GM18520 (cell line): ENCODE data around the gene POM121.
"Not testable (repeated sequence)": the region's sequence is repeated elsewhere in the genome, so short reads cannot be mapped to it uniquely, and the experiment has no call there.

Source experiments
- ATAC-seq: cut with Tn5 transposase; IDR thresholded peaks from one replicate; pipeline ENCODE4 v1.9.1; 2021; ENCODE audit not compliant: unreplicated experiment

The POM121 gene

DNA sequence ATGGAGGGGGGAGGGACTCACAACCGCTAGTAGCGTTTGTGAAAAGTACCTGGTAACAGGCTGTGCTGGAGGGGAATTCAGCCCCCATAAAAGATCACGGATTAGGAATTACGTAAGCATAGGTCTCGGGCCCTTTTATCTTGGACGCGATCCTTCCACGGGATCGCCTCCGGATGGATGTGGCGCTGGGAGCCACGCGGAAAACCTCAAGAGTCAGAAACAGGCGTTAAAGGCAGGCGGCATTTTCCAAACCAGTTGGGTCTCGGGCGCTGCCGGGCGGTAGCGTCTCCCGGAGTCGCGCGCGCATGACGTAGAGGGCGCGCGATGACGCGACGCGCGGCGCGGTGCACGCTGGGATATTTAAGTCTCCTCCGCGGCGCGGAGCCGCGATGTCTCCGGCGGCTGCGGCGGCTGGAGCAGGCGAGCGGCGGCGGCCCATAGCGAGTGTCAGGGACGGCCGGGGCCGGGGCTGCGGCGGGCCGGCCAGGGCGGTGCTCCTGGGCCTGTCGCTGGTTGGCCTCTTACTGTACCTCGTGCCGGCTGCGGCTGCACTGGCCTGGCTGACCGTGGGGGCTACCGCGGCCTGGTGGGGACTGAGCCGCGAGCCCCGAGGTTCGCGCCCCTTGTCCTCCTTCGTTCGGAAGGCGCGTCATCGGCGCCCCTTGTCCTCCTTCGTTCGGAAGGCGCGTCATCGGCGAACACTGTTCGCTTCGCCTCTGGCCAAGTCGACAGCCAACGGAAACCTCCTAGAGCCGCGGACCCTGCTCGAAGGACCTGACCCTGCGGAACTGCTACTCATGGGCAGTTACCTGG is at the start of gene POM121:
POM121 (plus strand) TSS at position 363 of the 813 bp plus-strand sequence; CDS start at position 390, 27 bp downstream.
- ATAC-seq = peak; percentile 86

GRCh38 chr7:72879079-72879736 is 45.7 kb upstream of the POM121 start:
- ATAC-seq = peak; percentile 99

DNA sequence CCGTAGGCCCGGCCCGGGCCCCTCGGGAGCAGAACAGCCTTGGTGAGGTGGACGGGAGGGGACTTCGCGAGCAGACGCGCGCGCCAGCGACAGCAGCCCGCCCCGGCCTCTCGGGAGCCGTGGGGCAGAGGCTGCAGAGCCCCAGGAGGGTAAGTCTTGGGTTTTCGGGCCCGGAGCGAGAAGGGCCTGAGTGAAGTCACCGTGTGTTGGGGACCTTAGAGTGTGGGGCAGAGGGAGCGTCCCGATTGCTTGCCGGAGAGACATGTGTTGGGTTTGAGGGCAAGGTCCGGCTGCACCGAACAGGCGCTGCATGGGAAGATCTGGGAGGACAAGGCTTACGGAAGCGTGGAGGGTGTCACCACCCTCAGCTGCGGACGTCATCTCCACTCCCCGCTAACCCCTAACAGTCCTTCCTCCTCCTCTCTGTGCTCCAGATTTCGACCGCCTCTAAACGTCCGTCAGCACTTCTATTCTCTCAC is 45.1 kb upstream of the POM121 start:
- ATAC-seq = not testable (repeated sequence)

DNA sequence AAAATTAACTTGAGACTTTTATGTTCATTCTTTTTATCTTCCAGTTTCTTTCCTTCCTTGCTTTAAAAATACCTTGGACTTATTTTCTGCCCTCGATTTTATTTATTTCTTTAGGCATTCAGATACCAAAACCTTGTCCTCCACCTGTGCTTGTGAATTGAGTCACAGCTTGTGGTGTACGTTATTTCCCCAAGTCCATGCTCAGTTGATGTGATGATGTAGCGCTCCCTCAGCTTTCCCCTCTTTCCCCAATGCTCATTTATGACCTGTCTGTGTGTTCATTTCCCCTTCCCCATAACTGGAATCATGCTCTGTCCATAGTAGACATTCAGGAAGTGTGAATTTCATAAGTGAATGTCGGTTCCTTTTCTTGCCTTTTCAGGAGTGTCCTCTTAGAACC is 33.1 kb upstream of the POM121 start:
- not testable (repeated sequence) for ATAC-seq

DNA sequence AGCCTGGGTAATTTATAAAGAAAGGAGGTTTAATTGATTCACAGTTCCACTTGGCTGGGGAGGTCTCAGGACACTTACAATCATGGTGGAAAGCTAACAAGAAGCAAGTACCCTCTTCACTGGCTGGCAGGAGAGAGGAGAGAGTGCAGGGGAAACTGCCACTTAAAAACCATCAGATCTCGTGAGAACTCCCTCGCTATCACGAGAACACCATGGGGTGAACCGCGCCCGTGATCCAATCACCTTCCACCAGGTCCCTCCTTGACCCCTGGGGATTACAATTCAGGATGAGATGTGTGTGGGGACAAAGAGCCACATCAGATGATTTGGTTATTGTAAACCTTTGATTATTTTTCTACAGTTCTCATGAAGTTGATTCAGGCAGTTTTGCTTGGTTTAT is 20.2 kb upstream of the POM121 start:
- not testable (repeated sequence) for ATAC-seq

- not testable (repeated sequence) for ATAC-seq
These were observed 16.5 kb upstream of the POM121 start for GRCh38 chr7:72908422-72908821.

- ATAC-seq = not testable (repeated sequence)
These were observed 13.5 kb upstream of the POM121 start for GRCh38 chr7:72911395-72911794.

- ATAC-seq = not testable (repeated sequence)
These were observed 11.1 kb upstream of the POM121 start for GRCh38 chr7:72913750-72914149.

- peak; percentile 69 for ATAC-seq
These were observed 10.0 kb upstream of the POM121 start for GRCh38 chr7:72914756-72915525.

DNA sequence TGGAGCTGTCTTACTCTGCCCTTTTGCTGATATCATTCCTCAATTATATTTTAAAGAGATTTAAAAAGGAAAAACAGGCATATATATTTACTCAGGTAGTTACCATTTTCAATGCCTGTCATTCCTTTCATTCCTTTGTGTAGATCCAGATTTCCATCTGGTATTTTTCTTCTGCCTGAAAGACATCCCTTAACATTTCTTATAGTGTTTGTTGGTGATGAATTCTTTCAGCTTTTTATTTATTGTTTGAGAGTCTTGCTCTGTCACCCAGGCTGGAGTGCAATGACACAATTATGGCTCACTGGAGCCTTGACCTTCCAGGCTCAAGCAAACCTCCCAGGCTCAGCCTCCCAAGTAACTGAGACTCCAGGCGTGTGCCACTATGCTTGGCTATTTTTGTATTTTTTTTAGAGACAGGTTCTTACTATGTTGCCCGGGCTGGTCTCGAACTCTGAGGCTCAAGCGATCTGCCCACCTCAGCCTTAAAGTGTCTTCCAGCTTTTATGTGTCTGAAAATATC is 5.6 kb upstream of the POM121 start:
- no peak for ATAC-seq

DNA sequence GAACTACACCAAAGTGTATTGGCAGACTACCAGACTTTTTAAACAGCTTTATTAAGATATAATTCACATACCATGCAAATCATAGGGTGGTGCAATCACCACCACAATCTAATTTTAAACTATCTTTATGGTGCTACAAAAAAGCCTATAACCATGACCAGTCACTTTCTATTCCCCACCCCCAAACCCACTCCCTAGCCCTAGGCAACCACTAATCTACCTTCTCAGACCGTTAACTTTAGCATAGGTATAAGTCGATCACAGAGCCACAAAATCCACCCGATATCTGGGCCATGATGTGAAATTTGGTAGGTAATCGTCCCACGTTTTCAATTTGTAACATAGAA is 536 bp upstream of the POM121 start:
- ATAC-seq = peak; percentile 3

- no peak for ATAC-seq
These were observed 738 bp downstream of the POM121 start for GRCh38 chr7:72925546-72926120.

DNA sequence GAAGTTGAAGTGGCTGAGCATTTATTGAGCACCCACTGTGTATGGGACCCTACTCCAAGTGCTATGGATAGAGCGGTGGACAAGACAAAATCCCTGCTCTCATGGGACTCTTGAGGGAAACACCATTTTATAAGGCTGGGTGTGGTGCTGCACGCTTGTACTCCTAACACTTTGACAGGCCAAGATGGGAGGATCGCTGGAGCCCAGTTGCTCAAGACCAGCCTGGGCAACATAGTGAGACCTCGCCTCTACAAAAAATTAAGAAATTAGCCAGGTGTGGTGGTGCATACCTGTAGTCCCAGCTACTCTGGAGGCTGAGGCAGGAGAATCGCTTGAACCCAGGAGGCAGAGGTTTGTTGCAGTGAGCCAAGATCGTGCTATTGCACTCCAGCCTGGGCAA is 2.9 kb downstream of the POM121 start:
- ATAC-seq = not testable (repeated sequence)

DNA sequence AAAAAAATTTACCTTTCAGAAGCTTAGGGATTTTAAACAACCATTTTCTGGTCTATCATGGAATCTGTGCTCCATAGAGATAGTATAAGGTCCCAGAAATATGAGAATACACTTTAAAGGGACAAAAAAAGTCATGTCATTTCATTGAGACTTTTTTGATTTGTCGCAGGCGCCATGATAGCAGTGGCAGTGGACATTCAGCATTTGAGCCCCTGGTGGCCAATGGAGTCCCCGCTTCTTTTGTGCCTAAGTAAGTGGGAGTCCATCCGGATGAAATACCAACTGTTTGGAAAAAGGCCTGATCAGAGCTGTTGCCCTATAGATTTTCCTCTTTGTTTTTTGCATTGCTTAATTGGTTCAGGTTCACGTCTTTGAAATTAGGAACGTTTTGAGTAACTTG is 3.3 kb downstream of the POM121 start:
- ATAC-seq = not testable (repeated sequence)

GRCh38 chr7:72942022-72942705 is 17.3 kb downstream of the POM121 start:
- not testable (repeated sequence) for ATAC-seq

DNA sequence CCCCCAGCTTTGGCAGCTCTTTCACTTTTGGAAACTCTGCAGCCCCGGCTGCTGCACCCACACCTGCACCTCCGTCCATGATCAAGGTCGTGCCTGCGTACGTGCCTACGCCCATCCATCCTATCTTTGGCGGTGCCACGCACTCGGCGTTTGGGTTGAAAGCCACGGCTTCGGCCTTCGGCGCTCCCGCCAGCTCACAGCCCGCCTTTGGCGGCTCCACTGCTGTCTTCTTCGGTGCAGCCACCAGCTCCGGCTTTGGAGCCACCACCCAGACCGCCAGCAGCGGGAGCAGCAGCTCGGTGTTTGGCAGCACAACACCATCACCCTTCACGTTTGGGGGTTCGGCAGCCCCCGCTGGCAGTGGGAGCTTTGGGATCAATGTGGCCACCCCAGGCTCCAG is 18.1 kb downstream of the POM121 start:
- not testable (repeated sequence) for ATAC-seq

DNA sequence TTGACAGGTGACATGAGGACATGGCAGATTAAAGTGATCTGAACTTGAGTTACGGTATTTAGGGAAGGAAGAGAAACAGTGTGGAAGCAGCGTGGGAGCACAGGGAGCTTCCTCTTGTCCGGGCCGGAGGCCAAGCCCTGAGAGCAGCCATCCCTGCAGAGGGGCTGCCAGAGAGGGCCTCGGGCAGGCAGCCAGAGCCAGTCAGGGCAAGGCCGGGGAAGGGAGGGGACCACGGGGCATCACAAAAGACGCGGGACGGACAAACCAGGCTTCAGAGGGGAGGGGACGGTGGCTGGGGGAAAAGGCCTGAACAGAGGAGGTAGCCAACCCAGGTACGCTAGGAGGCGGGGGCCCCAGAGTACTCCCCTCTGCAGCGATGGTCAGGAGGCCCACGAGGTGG is 20.0 kb downstream of the POM121 start:
- not testable (repeated sequence) for ATAC-seq

GRCh38 chr7:72945597-72945996 is 20.7 kb downstream of the POM121 start:
- ATAC-seq = not testable (repeated sequence)

DNA sequence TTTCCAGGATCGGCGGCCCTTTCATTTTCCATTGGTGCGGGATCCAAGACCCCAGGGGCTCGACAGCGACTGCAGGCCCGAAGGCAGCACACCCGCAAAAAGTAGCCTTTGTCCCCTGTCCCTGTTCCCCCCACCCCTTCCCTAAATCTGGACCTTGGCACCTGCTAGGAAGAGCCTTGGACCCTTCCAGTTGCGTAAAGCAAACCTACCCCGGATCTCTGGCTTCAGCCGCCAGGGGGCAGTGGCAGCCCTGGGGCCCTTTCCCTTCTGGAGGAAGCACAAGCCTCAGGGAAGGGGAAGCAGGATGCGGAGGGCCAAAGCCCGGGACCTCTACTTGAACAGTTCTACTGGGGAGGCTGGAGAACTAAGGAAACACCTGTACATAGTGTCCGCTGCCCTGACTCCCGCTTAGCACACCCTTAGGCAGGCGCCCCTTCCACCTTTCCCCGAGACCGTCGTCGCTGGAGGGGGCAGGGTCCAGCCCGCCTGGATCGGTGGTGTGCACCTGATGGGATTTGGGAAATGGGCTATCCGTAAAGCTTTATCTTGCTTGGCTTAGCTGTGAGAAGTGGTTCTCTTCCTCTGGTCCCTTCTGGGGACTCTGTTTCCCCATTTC is 21.3 kb downstream of the POM121 start:
- not testable (repeated sequence) for ATAC-seq

DNA sequence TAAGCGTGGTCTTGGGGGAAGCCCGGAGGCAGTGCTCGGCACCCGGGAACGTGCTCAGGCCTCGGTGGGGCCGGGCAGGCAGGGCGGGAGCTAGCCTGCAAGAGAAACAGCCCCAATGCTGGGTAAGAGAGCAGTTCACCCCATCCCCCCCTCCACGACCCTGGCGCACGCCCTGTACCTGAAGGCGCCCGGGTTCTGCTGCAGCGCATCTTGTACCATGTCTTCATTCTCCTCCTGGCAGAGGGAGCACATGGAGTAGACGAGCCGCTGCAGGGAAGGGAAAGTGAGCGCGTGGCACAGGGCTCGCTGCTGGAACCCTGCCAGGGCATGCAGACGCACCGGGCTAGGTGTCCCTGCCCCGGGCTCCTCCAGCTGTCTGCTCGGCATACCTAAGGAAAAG is 23.8 kb downstream of the POM121 start:
- not testable (repeated sequence) for ATAC-seq
